ENCODE data around the gene GPLD1. TPM values are rescaled to one million over a fixed set of nuclear protein-coding genes. Genes with fewer than 3 reads are reported as not detected.

The GPLD1 gene, protein sequence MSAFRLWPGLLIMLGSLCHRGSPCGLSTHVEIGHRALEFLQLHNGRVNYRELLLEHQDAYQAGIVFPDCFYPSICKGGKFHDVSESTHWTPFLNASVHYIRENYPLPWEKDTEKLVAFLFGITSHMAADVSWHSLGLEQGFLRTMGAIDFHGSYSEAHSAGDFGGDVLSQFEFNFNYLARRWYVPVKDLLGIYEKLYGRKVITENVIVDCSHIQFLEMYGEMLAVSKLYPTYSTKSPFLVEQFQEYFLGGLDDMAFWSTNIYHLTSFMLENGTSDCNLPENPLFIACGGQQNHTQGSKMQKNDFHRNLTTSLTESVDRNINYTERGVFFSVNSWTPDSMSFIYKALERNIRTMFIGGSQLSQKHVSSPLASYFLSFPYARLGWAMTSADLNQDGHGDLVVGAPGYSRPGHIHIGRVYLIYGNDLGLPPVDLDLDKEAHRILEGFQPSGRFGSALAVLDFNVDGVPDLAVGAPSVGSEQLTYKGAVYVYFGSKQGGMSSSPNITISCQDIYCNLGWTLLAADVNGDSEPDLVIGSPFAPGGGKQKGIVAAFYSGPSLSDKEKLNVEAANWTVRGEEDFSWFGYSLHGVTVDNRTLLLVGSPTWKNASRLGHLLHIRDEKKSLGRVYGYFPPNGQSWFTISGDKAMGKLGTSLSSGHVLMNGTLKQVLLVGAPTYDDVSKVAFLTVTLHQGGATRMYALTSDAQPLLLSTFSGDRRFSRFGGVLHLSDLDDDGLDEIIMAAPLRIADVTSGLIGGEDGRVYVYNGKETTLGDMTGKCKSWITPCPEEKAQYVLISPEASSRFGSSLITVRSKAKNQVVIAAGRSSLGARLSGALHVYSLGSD
- 3.5 TPM for total RNA-seq

DNA sequence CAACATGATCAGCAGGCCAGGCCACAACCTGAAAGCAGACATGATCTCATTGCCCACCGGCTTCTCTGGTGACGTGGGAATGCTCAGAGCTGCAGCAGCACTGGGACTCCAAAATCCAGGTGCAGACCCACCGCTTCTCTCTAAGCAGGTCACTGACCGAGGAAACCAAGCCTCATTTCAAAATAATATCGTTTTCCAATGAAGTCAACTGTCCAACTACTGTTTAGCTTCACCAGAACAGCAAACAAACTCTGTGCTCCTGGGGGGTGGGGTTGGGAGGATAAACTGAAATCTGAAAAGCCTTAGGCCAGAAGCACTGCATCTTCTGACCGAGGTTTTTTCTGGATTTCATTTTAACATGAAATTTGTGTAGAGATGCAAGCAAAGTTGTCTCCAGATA, at the start of gene GPLD1:
Gene GPLD1, minus strand, starts transcription at position 109 of the 400 bp plus-strand sequence. Its CDS starts 67 bp downstream, at position 42.
- Histone ChIP-seq H3K4me1 (peaks cover 0 to 4% of the 10 kb centered on the region in 2 donors), H3K27ac (no peak within 1 kb of the TSS), H3K4me3 (no peak within 1 kb of the TSS), H3K36me3 (peaks cover 0 to 3% of the 10 kb centered on the region in 2 donors), H3K9me3 (no peaks in the 10 kb centered on the region), H3K27me3 (no peaks in the 10 kb centered on the region)
- intact Hi-C loops (cut with DNase I): no loop called here
- no peak for DNase-seq (ENCODE audit: low spot score in 2 of 2)
- TF ChIP-seq, protein P1, sequence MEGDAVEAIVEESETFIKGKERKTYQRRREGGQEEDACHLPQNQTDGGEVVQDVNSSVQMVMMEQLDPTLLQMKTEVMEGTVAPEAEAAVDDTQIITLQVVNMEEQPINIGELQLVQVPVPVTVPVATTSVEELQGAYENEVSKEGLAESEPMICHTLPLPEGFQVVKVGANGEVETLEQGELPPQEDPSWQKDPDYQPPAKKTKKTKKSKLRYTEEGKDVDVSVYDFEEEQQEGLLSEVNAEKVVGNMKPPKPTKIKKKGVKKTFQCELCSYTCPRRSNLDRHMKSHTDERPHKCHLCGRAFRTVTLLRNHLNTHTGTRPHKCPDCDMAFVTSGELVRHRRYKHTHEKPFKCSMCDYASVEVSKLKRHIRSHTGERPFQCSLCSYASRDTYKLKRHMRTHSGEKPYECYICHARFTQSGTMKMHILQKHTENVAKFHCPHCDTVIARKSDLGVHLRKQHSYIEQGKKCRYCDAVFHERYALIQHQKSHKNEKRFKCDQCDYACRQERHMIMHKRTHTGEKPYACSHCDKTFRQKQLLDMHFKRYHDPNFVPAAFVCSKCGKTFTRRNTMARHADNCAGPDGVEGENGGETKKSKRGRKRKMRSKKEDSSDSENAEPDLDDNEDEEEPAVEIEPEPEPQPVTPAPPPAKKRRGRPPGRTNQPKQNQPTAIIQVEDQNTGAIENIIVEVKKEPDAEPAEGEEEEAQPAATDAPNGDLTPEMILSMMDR (IDR thresholded peaks at IDR 0.05): no peak

DNA sequence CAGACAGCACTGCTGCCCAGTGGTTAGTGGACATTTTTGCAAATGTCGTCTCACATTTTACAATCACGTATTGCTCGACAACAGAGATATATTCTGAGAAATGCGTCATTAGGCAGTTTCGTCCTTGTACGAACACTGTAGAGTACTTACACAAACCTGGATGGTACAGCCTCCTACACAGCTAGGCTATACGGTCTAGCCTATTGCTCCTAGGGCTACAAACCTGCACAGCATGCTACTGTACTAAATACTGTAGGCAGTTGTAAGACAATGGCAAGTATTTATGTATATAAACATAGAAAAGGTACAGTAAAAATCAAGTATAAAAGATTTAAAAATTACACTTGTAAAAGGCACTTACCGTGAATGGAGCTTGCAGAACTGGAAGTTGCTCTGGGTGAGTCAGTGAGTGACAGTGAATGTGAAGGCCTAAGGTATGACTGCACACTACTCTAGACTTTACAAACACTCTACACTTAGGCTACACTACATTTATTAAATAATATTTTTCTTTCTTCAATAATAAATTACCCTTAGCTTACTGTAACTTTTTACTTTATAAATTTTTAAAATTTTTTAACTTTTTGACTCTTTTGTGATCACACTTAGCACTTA, 48.5 kb upstream of the GPLD1 start:
- Histone ChIP-seq H3K4me1 (no peaks in the 10 kb centered on the region), H3K4me3 (no peak overlapping the region), H3K27ac (no peak overlapping the region), H3K9me3 (no peaks in the 10 kb centered on the region), H3K36me3 (peaks cover 15 to 21% of the 10 kb centered on the region in 2 donors), H3K27me3 (no peaks in the 10 kb centered on the region)
- intact Hi-C loops (cut with DNase I): no loop called here
- TF ChIP-seq, protein P1 (IDR thresholded peaks at IDR 0.05): no peak
- no peak for DNase-seq (ENCODE audit: low spot score in 2 of 2)

DNA sequence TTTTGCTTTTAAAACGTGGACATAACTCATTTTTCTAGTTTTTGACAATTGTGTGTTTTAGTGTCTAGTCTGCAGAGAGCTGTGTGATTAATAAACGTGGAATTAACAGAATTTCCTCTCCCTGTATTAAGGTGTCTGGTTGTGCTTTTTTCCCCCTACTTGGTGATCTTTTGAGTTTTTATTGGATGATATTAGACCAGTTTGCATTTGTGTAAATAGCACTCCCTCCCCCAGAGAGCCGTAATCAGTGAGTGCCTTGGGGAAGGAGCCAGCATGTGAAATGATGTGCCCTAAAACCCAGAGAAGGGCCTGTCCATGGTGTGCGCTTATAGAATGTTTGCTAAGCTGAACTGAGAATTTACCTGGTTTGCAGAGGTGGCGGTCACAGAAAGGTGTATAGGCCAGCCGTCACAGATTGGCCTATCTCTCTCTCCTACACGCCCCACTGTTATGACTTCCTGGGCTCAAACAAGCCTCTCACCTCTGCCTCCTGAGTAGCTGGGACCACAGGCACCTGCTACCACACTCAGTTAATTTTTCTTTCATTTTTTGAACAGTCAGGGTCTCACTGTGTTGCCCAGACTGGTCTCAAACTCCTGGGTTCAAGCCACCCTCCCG, 47.8 kb upstream of the GPLD1 start:
- DNase-seq (ENCODE audit: low spot score in 2 of 2): no peak
- H3K36me3 ChIP-seq: peaks cover 21 to 25% of the 10 kb centered on the region in 2 donors
- intact Hi-C loops (cut with DNase I): no loop called here

DNA sequence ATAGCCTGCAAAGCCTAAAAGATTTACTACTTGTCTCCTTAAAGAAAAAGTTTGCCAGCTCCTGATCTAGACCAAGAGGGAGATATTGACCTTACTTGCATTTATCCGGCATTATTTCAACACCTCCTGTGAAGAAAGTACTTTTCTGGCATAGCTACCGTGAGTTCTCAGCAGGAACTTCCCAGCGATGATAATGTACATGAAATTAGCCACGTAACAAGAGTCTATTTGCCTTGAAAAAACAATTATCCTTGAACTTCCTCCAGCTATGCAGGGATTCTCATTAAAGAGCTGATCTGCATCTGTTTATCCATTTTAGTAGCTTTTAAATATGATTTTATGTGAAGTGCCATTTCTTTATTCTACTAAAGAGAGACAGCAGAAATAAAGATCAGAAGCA, 47.1 kb upstream of the GPLD1 start:
- Histone ChIP-seq H3K4me1 (no peaks in the 10 kb centered on the region), H3K9me3 (no peaks in the 10 kb centered on the region), H3K4me3 (no peak overlapping the region), H3K27me3 (no peaks in the 10 kb centered on the region), H3K27ac (no peak overlapping the region), H3K36me3 (peaks cover 26 to 32% of the 10 kb centered on the region in 2 donors)
- DNase-seq (ENCODE audit: low spot score in 2 of 2): no peak
- TF ChIP-seq, protein P1 (IDR thresholded peaks at IDR 0.05): no peak
- intact Hi-C loops (cut with DNase I): no loop called here

More for the DNA sequence above, 47.8 kb upstream of the GPLD1 start:
- Histone ChIP-seq H3K27me3 (no peaks in the 10 kb centered on the region), H3K9me3 (no peaks in the 10 kb centered on the region), H3K4me1 (no peaks in the 10 kb centered on the region), H3K4me3 (no peak overlapping the region), H3K27ac (no peak overlapping the region)
- TF ChIP-seq, protein P1 (IDR thresholded peaks at IDR 0.05): no peak

DNA sequence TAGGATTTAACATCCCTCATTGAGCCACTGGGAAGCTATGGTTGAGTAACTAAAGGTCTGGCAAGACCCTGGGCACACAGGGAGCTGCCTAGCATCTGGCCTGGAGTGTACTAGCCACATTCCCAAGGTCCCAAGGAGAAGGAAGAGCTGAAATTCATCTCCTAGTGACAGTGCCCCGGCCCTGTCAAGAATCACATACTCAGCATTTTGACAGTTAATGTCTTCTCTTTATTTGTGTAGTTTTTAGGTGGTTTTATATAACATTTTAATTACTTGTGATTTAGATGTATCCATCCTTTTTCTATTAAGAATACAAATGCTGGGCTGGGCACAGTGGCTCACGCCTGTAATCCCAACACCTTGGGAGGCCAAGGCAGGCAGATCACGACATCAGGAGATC, 45.8 kb upstream of the GPLD1 start:
- Histone ChIP-seq H3K27ac (no peak overlapping the region), H3K4me3 (no peak overlapping the region), H3K4me1 (no peaks in the 10 kb centered on the region), H3K27me3 (no peaks in the 10 kb centered on the region), H3K9me3 (no peaks in the 10 kb centered on the region), H3K36me3 (peaks cover 26 to 40% of the 10 kb centered on the region in 2 donors)
- TF ChIP-seq, protein P1 (IDR thresholded peaks at IDR 0.05): no peak
- DNase-seq (ENCODE audit: low spot score in 2 of 2): no peak
- intact Hi-C loops (cut with DNase I): no loop called here
